Spleen (tissue), 7 donors: Measurements from ENCODE around the gene HIP1.

Experiments used
- CTCF ChIP-seq, 11 experiments: fragments of 200-600 bp in 7 of 11; fragments of 450-650 bp in 4 of 11; sonication (generic) in 4 of 11; IDR thresholded peaks in 8 of 11; conservative IDR thresholded peaks in 3 of 11; 1 replicate in 7 of 11; 2 replicates in 4 of 11; pipeline versions ENCODE4 v1.4.0 to v1.8.0; 2016 to 2021; ENCODE audit warnings: antibody characterized with exemption in 11 of 11, inconsistent platforms in 4 of 11, mild to moderate bottlenecking in 1 of 11
- POLR2AphosphoS5 ChIP-seq, 3 donors: sonication (generic); formaldehyde crosslinking; IDR thresholded peaks; one replicate each; pipeline ENCODE4 v1.5.1; 2017; ENCODE audit warnings: antibody characterized with exemption in 3 of 3
- donor health status: DM: no; HTN: no; CAD: no; lungs with moderate emphysema.
- donor health status: DM: no; HTN: no; CAD: no.
- donor health status: DM: no; HTN: no; CAD: no.

DNA sequence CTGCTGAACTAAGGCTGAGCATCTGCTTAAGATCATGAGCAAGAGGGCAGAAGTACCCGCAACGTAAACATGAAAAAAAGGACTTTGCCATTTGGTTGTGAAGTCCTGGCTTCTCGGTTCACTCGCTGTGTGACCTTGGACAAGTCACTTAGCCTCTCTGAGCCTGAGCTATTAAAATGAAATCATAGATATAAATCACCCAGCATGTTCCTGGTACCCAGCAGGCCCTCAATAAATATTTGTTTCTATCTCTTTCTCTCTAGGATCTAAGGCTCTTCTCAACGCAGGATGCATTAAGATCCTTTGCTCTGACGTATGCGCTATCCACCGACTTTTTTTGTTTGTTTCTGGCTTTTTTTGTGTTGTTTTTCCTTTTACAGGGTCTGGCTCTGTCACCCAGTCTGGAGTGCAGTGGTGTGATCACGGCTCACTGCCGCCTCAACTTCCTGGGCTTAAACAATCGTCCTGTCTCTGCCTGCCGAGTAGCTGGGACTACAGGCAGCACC, 6.7 kb downstream of the HIP1 start:
- TF ChIP-seq CTCF (IDR thresholded peaks at IDR 0.05 in 8 of 11, conservative IDR thresholded peaks at IDR 0.05 in 3 of 11) (no peak), POLR2AphosphoS5 (IDR thresholded peaks at IDR 0.05) (no peak)
